Gastrocnemius medialis (tissue), 4 donors: ENCODE results near the gene PLCXD1.
"Not testable (repeated sequence)": the region's sequence is repeated elsewhere in the genome, so short reads cannot be mapped to it uniquely, and the experiment has no call there.

ENCODE experiments used
- CTCF ChIP-seq, 5 experiments: fragments of 450-650 bp in 3 of 5; fragments of 200-600 bp in 2 of 5; sonication (generic) in 2 of 5; IDR thresholded peaks in 4 of 5; conservative IDR thresholded peaks in 1 of 5; 1 replicate in 4 of 5; 2 replicates in 1 of 5; pipeline ENCODE4 v1.5.1; 2016 to 2019; ENCODE audit warnings: antibody characterized with exemption in 5 of 5, mild to moderate bottlenecking in 3 of 5, moderate library complexity in 3 of 5
- POLR2A ChIP-seq, 2 donors: fragments of 450-650 bp; IDR thresholded peaks; one replicate each; pipeline ENCODE4 v1.6.1; 2017; ENCODE audit warnings: antibody characterized with exemption in 2 of 2, mild to moderate bottlenecking in 2 of 2, moderate library complexity in 2 of 2

GRCh38 chrX:305781-306613 is 24.8 kb downstream of the PLCXD1 start:
- TF ChIP-seq CTCF (IDR thresholded peaks at IDR 0.05 in 4 of 5, conservative IDR thresholded peaks at IDR 0.05 in 1 of 5); POLR2A (IDR thresholded peaks at IDR 0.05): not testable (repeated sequence)
